CD4-positive, alpha-beta T cell treated with Interleukin-6 for 4 hours (primary cell): ENCODE data around the gene COL24A1.
A peak's percentile ranks its signal among the peaks of the same experiment; 100 is the strongest.
"Not testable (repeated sequence)": the region's sequence is repeated elsewhere in the genome, so short reads cannot be mapped to it uniquely, and the experiment has no call there.

Experiments
- DNase-seq: peaks from one replicate; pipeline ENCODE4 v3.0.0-alpha.2; 2020; ENCODE audit warnings: mixed read lengths

The COL24A1 gene

GRCh38 chr1:85762804-85763203 lies 393.8 kb downstream of the COL24A1 start:
- no peak for DNase-seq

- no peak for DNase-seq
These were observed 399.7 kb downstream of the COL24A1 start for GRCh38 chr1:85756864-85757263.

- DNase-seq = no peak
These were observed 408.5 kb downstream of the COL24A1 start for GRCh38 chr1:85748120-85748519.

GRCh38 chr1:85746777-85747176 lies 409.8 kb downstream of the COL24A1 start:
- DNase-seq = no peak

- DNase-seq = no peak
These were observed 412.8 kb downstream of the COL24A1 start for GRCh38 chr1:85743814-85744213.

- no peak for DNase-seq
These were observed 421.6 kb downstream of the COL24A1 start for GRCh38 chr1:85734931-85735330.

GRCh38 chr1:85718678-85719340 lies 437.8 kb downstream of the COL24A1 start:
- no peak for DNase-seq

GRCh38 chr1:85714418-85715114 lies 442.0 kb downstream of the COL24A1 start:
- not testable (repeated sequence) for DNase-seq

- no peak for DNase-seq
These were observed 447.7 kb downstream of the COL24A1 start for GRCh38 chr1:85708829-85709227.

GRCh38 chr1:85707990-85708828 lies 448.4 kb downstream of the COL24A1 start, which contains the start of gene ZNHIT6:
Gene ZNHIT6 (minus strand): TSS chr1:85708433. CDS start chr1:85708284, 149 bp downstream.
- peak; percentile 85 for DNase-seq

GRCh38 chr1:85707267-85707989 lies 449.1 kb downstream of the COL24A1 start:
- DNase-seq = no peak

- DNase-seq = no peak
These were observed 450.6 kb downstream of the COL24A1 start for GRCh38 chr1:85705940-85706339.

- no peak for DNase-seq
These were observed 456.1 kb downstream of the COL24A1 start for GRCh38 chr1:85700422-85700821.

GRCh38 chr1:85697895-85698294 lies 458.7 kb downstream of the COL24A1 start:
- no peak for DNase-seq

GRCh38 chr1:85692730-85693314 lies 463.8 kb downstream of the COL24A1 start:
- no peak for DNase-seq

- DNase-seq = no peak
These were observed 466.7 kb downstream of the COL24A1 start for GRCh38 chr1:85689775-85690404.

GRCh38 chr1:85683292-85684025 lies 473.1 kb downstream of the COL24A1 start:
- DNase-seq = no peak

- DNase-seq = no peak
These were observed 475.5 kb downstream of the COL24A1 start for GRCh38 chr1:85681087-85681486.
